HepG2 (cell line): ENCODE results near the gene INHBA. TPM values are rescaled to one million over a fixed set of nuclear protein-coding genes. Genes with fewer than 3 reads are reported as not detected.

Experiments
- ATAC-seq: fragments of 200-7000 bp; cut with Tn5 transposase; 3 replicates; pipeline ENCODE4 v1.9.1; 2020; ENCODE audit warnings: mild to moderate bottlenecking, moderate library complexity
- BruUV-seq: library from RNA; stranded (reverse); fragments of 400-500 nt; replicated peaks from 2 replicates; lab custom pipeline; 2021; lab: Mats Ljungman, UMichigan
- CTCF ChIA-PET: fragments of 300-600 bp; formaldehyde crosslinking; extraction: SDS; loops from one replicate; lab custom pipeline; 2021; ENCODE audit warnings: low total read pairs, inconsistent platforms, low intra/inter-chr PET ratio; lab: Yijun Ruan, JAX
- POLR2A ChIA-PET: fragments of 350-600 bp; sonication (Branson Sonifier 250); formaldehyde crosslinking; loops from one replicate; lab custom pipeline; 2020; ENCODE audit warnings: antibody characterized with exemption, inconsistent platforms; lab: Yijun Ruan, JAX
- DNase-seq: peaks from one replicate; pipeline ENCODE4 v3.0.0-alpha.2; 2015; ENCODE audit warnings: low spot score
- FAIRE-seq: peaks from 3 replicates; lab custom pipeline; 2011; peaks lifted over from hg19 to GRCh38; lab: Jason Lieb, UNC
- H2AFZ ChIP-seq: one replicate; pipeline ENCODE4 v1.6.1; 2011; ENCODE audit warnings: low read length, inconsistent platforms
- H3K27ac ChIP-seq: fragments of 300-600 bp; 3 replicates; pipeline ENCODE4 v1.8.0; 2011; ENCODE audit warnings: mixed run types, mild to moderate bottlenecking, mixed read lengths, low read length, inconsistent platforms; ENCODE audit not compliant: insufficient read depth; ENCODE audit errors: extremely low read length
- H3K27me3 ChIP-seq, 2 experiments: fragments of 200-600 bp in 1 of 2; 2 replicates in 1 of 2; 3 replicates in 1 of 2; pipeline versions ENCODE4 v1.6.0 to v1.8.0; 2011; ENCODE audit warnings: low read length in 2 of 2, mild to moderate bottlenecking in 2 of 2, moderate library complexity in 2 of 2, inconsistent platforms in 1 of 2; ENCODE audit not compliant: insufficient read depth in 2 of 2, control insufficient read depth in 1 of 2
- H3K36me3 ChIP-seq, 2 experiments: fragments of 200-600 bp in 1 of 2; replicated peaks in 1 of 2; 2 replicates in 1 of 2; 3 replicates in 1 of 2; pipeline versions ENCODE4 v1.5.1 to v1.8.0; 2011; ENCODE audit warnings: low read length in 2 of 2, inconsistent platforms in 1 of 2; ENCODE audit not compliant: insufficient read depth in 2 of 2, control insufficient read depth in 1 of 2
- H3K4me1 ChIP-seq: 2 replicates; pipeline ENCODE4 v1.5.1; 2012; ENCODE audit warnings: low read length, inconsistent platforms; ENCODE audit not compliant: insufficient read depth
- H3K4me2 ChIP-seq: 2 replicates; pipeline ENCODE4 v1.6.0; 2011; ENCODE audit warnings: low read depth, low read length, inconsistent platforms
- H3K4me3 ChIP-seq, 3 experiments: fragments of 200-600 bp in 1 of 3; sonication (generic), shearing (Covaris generic) in 1 of 3; replicated peaks in 1 of 3; 2 replicates each; pipeline ENCODE4 v1.5.1; 2011 to 2016; ENCODE audit warnings: low read length in 3 of 3, inconsistent platforms in 2 of 3, low read depth in 2 of 3, mild to moderate bottlenecking in 2 of 3, control low read depth in 1 of 3, mixed read lengths in 1 of 3; ENCODE audit not compliant: insufficient read depth in 1 of 3
- H3K79me2 ChIP-seq: one replicate; pipeline ENCODE4 v1.6.1; 2011; ENCODE audit warnings: low read length, inconsistent platforms; ENCODE audit not compliant: insufficient read depth
- H3K9ac ChIP-seq: 2 replicates; pipeline ENCODE4 v1.6.0; 2011; ENCODE audit warnings: mild to moderate bottlenecking, low read depth, low read length, inconsistent platforms; ENCODE audit not compliant: insufficient read depth
- H3K9me3 ChIP-seq: 2 replicates; pipeline ENCODE4 v1.5.1; 2012; ENCODE audit warnings: mild to moderate bottlenecking, low read length
- H4K20me1 ChIP-seq: 2 replicates; pipeline ENCODE4 v1.6.0; 2011; ENCODE audit warnings: inconsistent platforms, mild to moderate bottlenecking, low read length, moderate library complexity; ENCODE audit not compliant: insufficient read depth
- CBX2 ChIP-seq, 2 experiments: fragments of 200-600 bp in 1 of 2; sonication (generic); formaldehyde crosslinking in 1 of 2; IDR thresholded peaks; 2 replicates each; pipeline versions ENCODE4 v1.7.0 to v1.8.1; 2018 to 2022; ENCODE audit warnings: low read depth in 2 of 2, low read length in 1 of 2, mild to moderate bottlenecking in 1 of 2, missing genetic modification reagents in 1 of 2
- ELF4 ChIP-seq: sonication (generic); formaldehyde crosslinking; IDR thresholded peaks from 2 replicates; pipeline ENCODE4 v1.5.0; 2020; ENCODE audit warnings: missing genetic modification reagents, mild to moderate bottlenecking, moderate library complexity, borderline replicate concordance
- PRDM15 ChIP-seq: sonication (generic); formaldehyde crosslinking; IDR thresholded peaks from 2 replicates; pipeline ENCODE4 v1.4.0; 2020; ENCODE audit warnings: missing genetic modification reagents
- RXRA ChIP-seq: sonication (generic); formaldehyde crosslinking; IDR thresholded peaks from 2 replicates; pipeline ENCODE4 v1.5.1; 2020; ENCODE audit warnings: missing genetic modification reagents
- ZC3H13 ChIP-seq: sonication (generic); formaldehyde crosslinking; IDR thresholded peaks from 2 replicates; pipeline ENCODE4 v1.8.1; 2023; ENCODE audit warnings: mild to moderate bottlenecking, missing genetic modification reagents, moderate library complexity
- ZNF331 ChIP-seq: sonication (generic); formaldehyde crosslinking; IDR thresholded peaks from 2 replicates; pipeline ENCODE4 v1.4.0; 2020; ENCODE audit warnings: missing genetic modification reagents
- ZNF430 ChIP-seq: sonication (generic); formaldehyde crosslinking; IDR thresholded peaks from 2 replicates; pipeline ENCODE4 v1.9.0; 2021; ENCODE audit warnings: mild to moderate bottlenecking, missing genetic modification reagents
- ZNF432 ChIP-seq: sonication (generic); formaldehyde crosslinking; IDR thresholded peaks from 2 replicates; pipeline ENCODE4 v1.5.0; 2020; ENCODE audit warnings: missing genetic modification reagents, mild to moderate bottlenecking, borderline replicate concordance
- ZNF543 ChIP-seq: sonication (generic); formaldehyde crosslinking; IDR thresholded peaks from 2 replicates; pipeline ENCODE4 v1.4.0; 2020; ENCODE audit warnings: mild to moderate bottlenecking, missing genetic modification reagents
- ZNF7 ChIP-seq: IDR thresholded peaks from 2 replicates; pipeline ENCODE4 v1.6.1; 2016; ENCODE audit warnings: missing biosample characterization, missing genetic modification reagents
- ZNF784 ChIP-seq: sonication (generic); formaldehyde crosslinking; IDR thresholded peaks from 2 replicates; pipeline ENCODE4 v1.5.1; 2020; ENCODE audit warnings: missing genetic modification reagents, mild to moderate bottlenecking, borderline replicate concordance
- WGBS: methylation state at CpG from one replicate; pipeline ENCODE4 v1.1.6; 2017; ENCODE audit warnings: low lambda C conversion rate; 5-methylcytosine and 5-hydroxymethylcytosine counted together
- in situ Hi-C: cut with HindIII; loops from 2 replicates; pipeline ENCODE4 v1.10.0; 2017; ENCODE audit warnings: low pct_unique_long_range_greater_than_20kb; ENCODE audit not compliant: extremely low pct_ligation_motif_present
- intact Hi-C: fragments of 100-400 bp; cut with micrococcal nuclease; formaldehyde crosslinking; loops from one replicate; pipeline ENCODE4 v1.10.0; 2022; ENCODE audit not compliant: unreplicated experiment
- polyA plus RNA-seq, 8 experiments: library from polyadenylated mRNA; depleted of rRNA in 3 of 8; stranded (reverse) in 7 of 8; unstranded in 1 of 8; fragments of >200 nt; fragmentation: Illumina TruSeq in 4 of 8; extraction: Trizol in 4 of 8; gene quantifications; 2 replicates each; pipeline versions ENCODE4 v1.2.1 to v1.2.3, GENCODE V29; 2011 to 2016; ENCODE audit warnings: low read depth in 4 of 8, missing spikeins in 1 of 8, mixed read lengths in 1 of 8; ENCODE audit not compliant: insufficient read depth in 1 of 8
- total RNA-seq, 5 experiments: library from RNA; depleted of rRNA; stranded (reverse); fragments of >200 nt; fragmentation: Illumina TruSeq; extraction: Trizol; gene quantifications; 2 replicates each; pipeline ENCODE4 v1.2.3, GENCODE V29; 2016; ENCODE audit warnings: low read depth in 1 of 5

Gene INHBA
- total and polyA plus RNA-seq, 2 of the 13 experiments (the other 11 are each of a cell fraction or from before 2014, with no cell fraction given) = not detected

GRCh38 chr7:41738806-41739205 lies 35.9 kb upstream of the INHBA start:
- TF ChIP-seq ZC3H13 (no peak), CBX2 (IDR thresholded peaks at IDR 0.05; ENCODE audit: low read depth, low read length) (no peak), CBX2 (CRISPR knock-in tag; IDR thresholded peaks at IDR 0.05; ENCODE audit: low read depth) (no peak), ZNF543 (no peak), RXRA (no peak), PRDM15 (no peak), ZNF331 (CRISPR knock-in tag) (no peak), ZNF7 (CRISPR knock-in tag) (no peak), ZNF430 (CRISPR knock-in tag) (no peak), ZNF784 (CRISPR knock-in tag) (no peak), ELF4 (CRISPR knock-in tag) (no peak), ZNF432 (CRISPR knock-in tag) (no peak)
- TF ChIP-seq, all 625 proteins: peak for 0
- DNase-seq = no peak
- CTCF ChIA-PET = no interaction called here
- ATAC-seq = no peak
- Histone ChIP-seq H3K4me1 (no peaks in the 10 kb centered on the region), H3K27ac (no peak overlapping the region), H3K4me3 (no peak overlapping the region), H3K79me2 (no peaks in the 10 kb centered on the region), H4K20me1 (no peaks in the 10 kb centered on the region), H2AFZ (no peak overlapping the region), H3K4me2 (no peak overlapping the region), H3K36me3 (no peaks in the 10 kb centered on the region), H3K9me3 (peaks cover 36% of the 10 kb centered on the region), H3K9ac (no peak overlapping the region), H3K27me3 (no peaks in the 10 kb centered on the region)
- 4% methylated on average over 3 of the region's 3 CpGs for WGBS
- in situ Hi-C loops (no loop called here), intact Hi-C loops (no loop called here)
- POLR2A ChIA-PET = no interaction called here
- FAIRE-seq = no peak
- BruUV-seq = no TSS peak
